Activated T-cell treated with anti-CD3 and anti-CD28 coated beads for 48 hours (primary cell): ENCODE measurements around the gene PKDREJ.
A peak's percentile ranks its signal among the peaks of the same experiment; 100 is the strongest.
"Not testable (repeated sequence)": the region's sequence is repeated elsewhere in the genome, so short reads cannot be mapped to it uniquely, and the experiment has no call there.

Experiments used
- DNase-seq: peaks from one replicate; pipeline ENCODE4 v3.0.0-alpha.2; 2020; ENCODE audit warnings: low read depth

PKDREJ gene

DNA sequence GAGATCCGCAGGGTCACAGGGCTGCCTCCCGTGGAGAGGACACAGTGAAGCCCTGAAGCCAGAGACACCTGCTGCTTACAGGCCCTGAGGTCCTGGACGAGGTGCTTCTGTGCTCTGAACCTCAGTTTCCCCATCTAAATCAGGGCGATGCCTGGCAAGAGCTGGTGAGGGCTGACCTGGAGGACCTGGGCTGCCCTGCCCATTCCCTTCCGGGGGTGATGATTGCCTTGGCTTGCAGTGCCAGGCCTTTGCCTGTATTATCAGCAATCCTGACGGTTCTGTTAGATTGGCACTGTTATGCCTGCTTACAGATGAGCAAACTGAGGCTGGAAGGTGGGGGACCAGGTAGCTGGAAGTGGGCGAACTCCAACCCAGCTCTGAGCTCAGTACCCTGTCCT lies 25.7 kb upstream of the PKDREJ start:
- DNase-seq, result no peak

DNA sequence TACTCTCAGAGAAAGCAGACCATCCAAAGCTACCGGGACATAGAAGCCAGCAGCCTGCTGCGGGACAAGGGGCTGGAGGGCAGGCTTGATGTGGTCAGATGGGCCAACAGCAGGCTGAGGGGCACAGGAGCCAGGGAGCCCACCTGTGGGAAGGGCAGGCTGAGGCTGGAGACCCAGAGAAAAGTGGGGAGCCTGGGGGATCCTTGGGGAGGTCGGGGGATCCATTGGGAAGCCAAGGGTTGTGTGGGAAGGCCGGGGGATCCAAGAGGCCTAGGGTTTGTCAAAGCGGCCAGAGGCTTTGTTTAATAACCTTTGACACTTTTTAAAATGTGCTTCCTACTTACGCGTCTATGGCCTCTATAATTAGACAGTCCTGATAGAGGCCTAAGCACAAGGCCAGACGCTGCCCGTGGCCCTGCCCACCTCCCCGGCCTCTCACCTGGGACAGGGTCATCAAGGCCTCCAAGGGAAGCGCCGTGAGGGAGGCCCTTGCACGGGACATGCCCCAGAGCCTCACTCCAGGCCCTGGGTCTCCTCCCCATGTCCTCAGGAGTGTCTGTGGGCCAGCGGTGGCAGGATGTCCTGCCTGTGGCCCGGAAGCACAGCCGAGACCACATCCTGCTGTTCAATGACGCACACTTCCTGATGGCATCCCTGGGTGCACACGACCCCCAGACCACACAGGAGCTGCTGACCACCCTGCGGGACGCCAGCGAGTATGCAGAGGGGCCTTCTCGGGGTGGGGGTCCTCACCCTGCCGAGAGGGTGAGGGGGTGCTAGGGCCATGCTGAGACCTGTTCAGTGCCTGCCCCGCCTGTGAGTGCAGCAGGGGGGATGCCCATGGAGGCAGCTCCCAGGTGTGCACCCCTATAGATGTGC lies 25.0 kb upstream of the PKDREJ start:
- peak; percentile 11 for DNase-seq

DNA sequence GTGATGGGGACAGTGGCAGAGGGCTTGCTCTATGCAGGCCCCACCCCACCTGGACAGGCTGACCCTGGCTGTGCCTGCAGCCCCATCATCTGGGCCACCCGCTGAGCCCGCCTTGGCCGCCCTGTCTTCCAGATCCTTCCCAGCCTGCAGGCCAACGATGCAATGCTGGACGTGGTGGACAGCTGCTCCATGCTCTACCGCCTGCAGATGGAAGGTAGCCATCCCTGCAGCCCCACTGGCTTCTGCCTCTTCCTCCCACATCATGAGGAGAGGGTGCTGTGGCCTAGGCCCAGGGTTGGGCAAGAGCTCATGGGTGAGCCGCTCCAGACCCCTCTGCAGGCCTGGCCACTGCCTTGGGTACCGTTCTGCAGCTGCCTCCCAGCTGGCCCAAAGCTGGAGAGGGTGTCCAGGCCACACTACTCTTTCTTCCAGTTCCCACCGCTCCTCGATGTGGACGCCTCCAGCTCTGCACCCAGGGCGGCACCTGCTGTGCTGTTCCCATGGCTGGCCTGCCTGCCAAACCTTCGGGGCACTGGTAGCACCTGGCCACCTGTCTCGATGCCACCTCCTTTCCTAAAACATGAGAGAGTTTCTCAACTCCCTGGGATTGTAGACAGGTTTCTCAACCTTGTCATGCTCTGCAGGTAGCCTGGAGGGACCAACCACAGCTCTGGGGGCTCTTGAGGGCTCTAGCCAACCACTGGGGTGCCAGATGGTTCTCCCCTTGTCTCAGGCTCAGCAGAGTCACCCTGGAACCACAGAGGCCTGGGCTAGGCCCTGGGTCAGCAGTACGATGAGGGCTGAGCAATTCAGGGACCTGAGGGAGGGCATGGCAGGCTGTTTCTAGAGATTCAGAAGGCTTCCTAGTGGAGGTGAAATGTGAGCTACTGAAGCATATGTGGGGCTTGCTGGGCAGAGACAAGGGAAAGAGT lies 24.1 kb upstream of the PKDREJ start:
- DNase-seq, result no peak

DNA sequence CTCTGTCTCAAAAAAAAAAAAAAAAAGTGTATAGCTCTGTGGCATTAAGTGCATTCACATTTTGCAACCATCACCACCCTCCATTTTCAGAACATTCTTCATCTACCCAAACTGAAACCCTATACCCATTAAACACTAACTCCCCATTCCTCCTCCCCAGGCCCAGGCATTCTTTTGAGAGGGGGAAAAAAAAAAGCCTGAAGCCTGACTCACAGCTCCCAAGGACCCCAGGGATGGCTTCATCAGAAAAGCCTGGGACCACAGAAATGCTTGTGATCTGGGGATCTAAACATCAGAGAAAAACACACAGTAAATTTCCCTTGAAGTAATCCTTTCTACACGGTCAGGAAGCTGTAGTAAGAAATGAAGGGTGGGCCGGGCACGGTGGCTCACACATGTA lies 22.9 kb upstream of the PKDREJ start:
- DNase-seq, result no peak

DNA sequence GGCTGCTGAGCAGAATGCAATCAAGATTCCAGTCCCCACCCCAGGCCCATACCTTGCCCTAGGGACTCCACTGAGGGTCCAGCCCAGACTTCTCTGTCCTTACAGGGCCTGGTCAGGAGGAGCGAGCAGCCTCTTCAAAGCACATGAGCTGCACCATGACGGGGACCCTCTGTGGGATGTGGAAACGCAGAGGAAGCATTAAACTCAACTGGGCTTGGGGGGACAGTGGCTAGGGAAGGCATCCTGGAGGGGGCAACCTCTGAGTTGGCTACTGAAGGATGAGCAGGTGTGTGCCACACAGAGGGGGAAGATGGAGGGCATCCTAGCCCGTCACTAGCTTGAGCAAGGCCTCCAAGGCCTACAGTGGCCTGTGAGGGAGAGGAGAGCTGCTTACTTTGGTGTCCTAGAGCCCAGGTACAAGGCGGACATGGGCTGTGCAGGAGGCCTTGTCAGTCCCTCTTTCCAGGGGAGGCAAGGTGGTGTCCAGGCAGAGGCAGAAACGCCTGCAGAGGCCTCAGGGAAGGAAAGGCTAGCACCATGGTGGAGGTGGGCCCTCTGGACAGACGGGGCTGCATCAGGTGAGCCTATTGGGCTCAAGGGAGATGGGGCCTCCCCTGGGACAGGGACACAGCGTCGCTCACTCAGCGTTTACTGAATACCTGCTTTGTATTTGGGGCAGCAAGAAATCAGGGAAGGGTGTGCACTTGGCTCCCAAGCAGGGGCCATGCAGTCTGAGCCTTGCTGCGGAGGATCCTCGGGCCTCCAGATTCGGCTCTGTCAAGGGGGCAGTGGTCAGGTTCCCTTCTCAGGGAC lies 18.9 kb upstream of the PKDREJ start:
- no peak for DNase-seq

GRCh38 chr22:46280999-46281623 lies 18.0 kb upstream of the PKDREJ start:
- DNase-seq, result no peak

DNA sequence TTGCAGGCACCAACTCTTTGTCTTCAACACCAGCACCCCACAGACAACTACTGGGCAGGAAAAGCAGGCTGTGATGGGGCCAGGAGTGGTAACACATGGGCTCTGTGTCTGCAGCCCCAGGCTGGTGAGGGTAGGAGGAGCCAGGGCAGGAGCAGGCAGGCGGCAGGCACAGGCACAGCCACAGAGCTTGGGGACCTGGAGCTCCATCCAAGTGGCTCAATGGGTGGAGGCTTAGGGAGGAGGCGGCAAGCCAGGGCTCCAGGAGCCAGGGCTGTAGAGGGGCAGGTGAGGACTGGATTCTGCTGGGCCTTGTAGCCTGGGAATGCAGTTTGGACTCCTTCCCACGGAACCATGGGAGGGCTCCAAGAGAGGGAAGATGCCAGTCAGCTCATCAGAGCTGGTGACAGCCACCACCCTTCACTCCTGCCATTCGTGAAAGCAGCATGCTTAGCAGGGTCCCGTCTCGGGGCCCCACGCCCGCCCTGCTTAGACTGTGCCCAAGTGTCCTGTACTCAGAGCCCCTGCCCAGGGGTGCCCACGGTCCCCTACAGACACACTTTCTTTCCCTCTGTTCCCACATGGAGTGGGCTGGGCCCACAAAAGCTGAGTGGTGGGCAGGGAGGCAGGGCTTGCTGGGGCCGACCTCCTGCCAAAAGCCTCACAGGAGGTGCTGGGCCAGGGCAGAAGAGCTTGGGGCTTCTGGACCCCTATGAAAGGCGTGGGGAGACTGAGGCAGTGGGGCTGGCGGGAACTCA lies 17.1 kb upstream of the PKDREJ start:
- no peak for DNase-seq

GRCh38 chr22:46278656-46279645 lies 15.8 kb upstream of the PKDREJ start:
- no peak for DNase-seq

- DNase-seq, result no peak
Measured at GRCh38 chr22:46276563-46276962, 13.4 kb upstream of the PKDREJ start.

- no peak for DNase-seq
Measured at GRCh38 chr22:46275455-46276122, 12.4 kb upstream of the PKDREJ start.

DNA sequence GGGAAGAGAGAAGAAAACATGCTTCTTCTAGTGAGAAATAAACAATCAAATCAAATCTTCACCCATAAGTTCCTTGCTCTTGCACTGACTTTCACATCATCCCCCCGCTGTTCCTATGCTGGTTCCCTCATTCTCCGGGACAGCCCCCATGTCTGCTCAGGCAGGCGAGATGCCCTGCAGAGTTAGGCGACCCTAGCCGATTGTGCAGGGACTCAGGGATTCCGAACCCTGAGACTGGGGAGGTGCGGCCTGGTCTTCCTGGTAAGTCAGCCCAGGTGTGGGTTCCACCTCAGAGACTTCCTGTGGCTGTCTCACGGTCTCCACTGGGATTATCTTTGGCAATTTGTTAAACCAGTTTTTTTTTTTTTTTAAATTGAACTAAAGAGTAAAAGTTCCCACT lies 11.2 kb upstream of the PKDREJ start:
- no peak for DNase-seq

GRCh38 chr22:46273432-46274148 lies 10.4 kb upstream of the PKDREJ start:
- DNase-seq, result no peak

GRCh38 chr22:46272762-46273431 lies 9.8 kb upstream of the PKDREJ start:
- DNase-seq, result no peak

- DNase-seq, result no peak
Measured at GRCh38 chr22:46272196-46272595, 9.1 kb upstream of the PKDREJ start.

GRCh38 chr22:46269564-46269963 lies 6.4 kb upstream of the PKDREJ start:
- DNase-seq, result no peak

- DNase-seq, result peak; percentile 26
Measured at GRCh38 chr22:46267431-46268279, 4.5 kb upstream of the PKDREJ start, which contains the start of gene TTC38. Gene TTC38 (plus strand): TSS chr22:46268008. CDS start chr22:46268040, 32 bp downstream.

GRCh38 chr22:46265627-46266026 lies 2.5 kb upstream of the PKDREJ start:
- DNase-seq, result not testable (repeated sequence)
